ENCODE data around the gene MYCL. TPM values are rescaled to one million over a fixed set of nuclear protein-coding genes. Genes with fewer than 3 reads are reported as not detected.

MYCL gene
- total and polyA plus RNA-seq, 2 of the 4 experiments (the other 2 are of a cell fraction): 0.72 to 0.87 TPM

- Histone ChIP-seq H3K4me2 (ENCODE audit: low read depth, low read length) (no peak overlapping the region), H3K23ac (ENCODE audit: low read depth, low read length) (no peak overlapping the region), H4K20me1 (ENCODE audit: insufficient read depth, low read length) (no peaks in the 10 kb centered on the region), H3K4me1 (ENCODE audit: control insufficient read depth, insufficient read depth, low read length) (no peaks in the 10 kb centered on the region), H3K9me1 (ENCODE audit: insufficient read depth, low read length) (no peaks in the 10 kb centered on the region), H4K8ac (ENCODE audit: low read depth in 2 of 2, low read length in 2 of 2) (no peak overlapping the region), H3K56ac (ENCODE audit: extremely low read depth, insufficient read depth, low read length) (no peak overlapping the region), H2BK5ac (ENCODE audit: low read depth, low read length, poor library complexity, severe bottlenecking) (no peak overlapping the region), H2AK9ac (replicated peaks; ENCODE audit: low read depth, low read length, poor library complexity) (no peak overlapping the region), H2BK20ac (ENCODE audit: low read depth, low read length) (no peak overlapping the region), H2AK5ac (ENCODE audit: low read depth, low read length) (no peak overlapping the region), H3K79me1 (ENCODE audit: low read depth in 1 of 2, low read length in 2 of 2) (no peaks in the 10 kb centered on the region), H3K9me3 (ENCODE audit: control insufficient read depth, insufficient read depth, low read length) (peaks cover 6% of the 10 kb centered on the region), H3K27ac (ENCODE audit: insufficient read depth, low read length) (no peak overlapping the region), H2BK15ac (ENCODE audit: low read depth, low read length) (no peak overlapping the region), H3K14ac (replicated peaks; ENCODE audit: low read depth, low read length) (no peak overlapping the region), H4K91ac (ENCODE audit: insufficient read depth, low read depth, low read length) (no peak overlapping the region), H2AFZ (replicated peaks; ENCODE audit: low read length, poor library complexity) (no peak overlapping the region), H4K5ac (ENCODE audit: low read depth, low read length) (no peak overlapping the region), H2BK120ac (ENCODE audit: low read depth, low read length) (no peak overlapping the region), H3K36me3 (ENCODE audit: control insufficient read depth, insufficient read depth, low read length) (no peaks in the 10 kb centered on the region), H3K4me3 (ENCODE audit: insufficient read depth, low read depth, low read length) (no peak overlapping the region), H3K27me3 (ENCODE audit: control insufficient read depth, insufficient read depth, low read length) (peaks cover 19% of the 10 kb centered on the region), H3K18ac (ENCODE audit: low read depth, low read length) (no peak overlapping the region), H3K4ac (ENCODE audit: low read depth, low read length) (no peak overlapping the region), H3K9ac (ENCODE audit: low read depth, low read length) (no peak overlapping the region)
- ChIA-PET CTCF (interaction anchor here (0.6 to 1.5 kb wide), 3 partner anchors 10 to 124 kb away, joined by 3 to 6 read pairs (median 5); no protein-coding TSS in a partner anchor), POLR2A (ENCODE audit: unreplicated experiment) (no interaction called here)
- TF ChIP-seq ELK1 (IDR thresholded peaks at IDR 0.05; ENCODE audit: borderline replicate concordance, low read depth, low read length): no peak
- TF ChIP-seq NFE2L2 (IDR thresholded peaks at IDR 0.05; ENCODE audit: low read depth, low read length): no peak
- no peak for TF ChIP-seq RCOR1 (IDR thresholded peaks at IDR 0.05; ENCODE audit: insufficient replicate concordance, low read length)
- no peak for TF ChIP-seq POLR2A (IDR thresholded peaks at IDR 0.05; ENCODE audit: low read depth, low read length)
- dilution Hi-C loops (cut with HindIII; ENCODE audit: low sequenced_read_pairs, unreplicated experiment): no loop called here
- no peak for ATAC-seq (ENCODE audit: low read depth)
- no TSS peak for BruUV-seq (replicated peaks)
- in situ Hi-C loops (cut with MboI; ENCODE audit: low sequenced_read_pairs): no loop called here
- intact Hi-C loops (cut with micrococcal nuclease): no loop called here
- WGBS, 2 experiments (ENCODE audit: extremely low coverage in 2 of 2, insufficient read length in 1 of 2): no CpG with 5 or more reads among the region's 3 CpGs
- DNase-seq: no peak
These were observed 6.1 kb upstream of the MYCL start for GRCh38 chr1:39907528-39908453.

Measured in IMR-90 (cell line).